T-helper 17 cell (primary cell): ENCODE results near the gene TENT5C. TPM values are rescaled to one million over a fixed set of nuclear protein-coding genes. Genes with fewer than 3 reads are reported as not detected.

ENCODE experiments used
- ATAC-seq: fragments of 150-1000 bp; cut with Tn5 transposase; 2 replicates; pipeline ENCODE4 v1.10.0; 2021; ENCODE audit warnings: mild to moderate bottlenecking, moderate library complexity
- DNase-seq, 3 donors: peaks; one replicate each; pipeline versions ENCODE4 v3.0.0 to v3.0.0-alpha.2; 2020 to 2021
- H3K9me3 ChIP-seq: one replicate; pipeline ENCODE4 v1.7.0; 2013; ENCODE audit warnings: low read length, mild to moderate bottlenecking; ENCODE audit not compliant: control insufficient read depth, poor library complexity, severe bottlenecking
- H3K27ac Mint-ChIP-seq: one replicate; pipeline ENCODE4 v1.8.0; 2022; ENCODE audit warnings: mild to moderate bottlenecking, moderate library complexity, mixed read lengths
- H3K27me3 Mint-ChIP-seq: one replicate; pipeline ENCODE4 v1.8.0; 2022; ENCODE audit warnings: mixed read lengths
- H3K36me3 Mint-ChIP-seq: one replicate; pipeline ENCODE4 v1.8.0; 2022; ENCODE audit warnings: low read depth, mixed read lengths
- H3K4me1 Mint-ChIP-seq: one replicate; pipeline ENCODE4 v1.8.0; 2022; ENCODE audit warnings: mild to moderate bottlenecking, mixed read lengths
- H3K4me3 Mint-ChIP-seq: one replicate; pipeline ENCODE4 v1.8.0; 2022; ENCODE audit warnings: mild to moderate bottlenecking, moderate library complexity, mixed read lengths
- total RNA-seq, 4 donors: library from RNA in 2 of 4; stranded (reverse) in 2 of 4; gene quantifications; one replicate each; pipeline ENCODE4 v1.2.3 and lab custom pipeline; 2022 to 2026

TENT5C gene
- total RNA-seq, 2 donors from 2014 or later, result 129 to 173 TPM

DNA sequence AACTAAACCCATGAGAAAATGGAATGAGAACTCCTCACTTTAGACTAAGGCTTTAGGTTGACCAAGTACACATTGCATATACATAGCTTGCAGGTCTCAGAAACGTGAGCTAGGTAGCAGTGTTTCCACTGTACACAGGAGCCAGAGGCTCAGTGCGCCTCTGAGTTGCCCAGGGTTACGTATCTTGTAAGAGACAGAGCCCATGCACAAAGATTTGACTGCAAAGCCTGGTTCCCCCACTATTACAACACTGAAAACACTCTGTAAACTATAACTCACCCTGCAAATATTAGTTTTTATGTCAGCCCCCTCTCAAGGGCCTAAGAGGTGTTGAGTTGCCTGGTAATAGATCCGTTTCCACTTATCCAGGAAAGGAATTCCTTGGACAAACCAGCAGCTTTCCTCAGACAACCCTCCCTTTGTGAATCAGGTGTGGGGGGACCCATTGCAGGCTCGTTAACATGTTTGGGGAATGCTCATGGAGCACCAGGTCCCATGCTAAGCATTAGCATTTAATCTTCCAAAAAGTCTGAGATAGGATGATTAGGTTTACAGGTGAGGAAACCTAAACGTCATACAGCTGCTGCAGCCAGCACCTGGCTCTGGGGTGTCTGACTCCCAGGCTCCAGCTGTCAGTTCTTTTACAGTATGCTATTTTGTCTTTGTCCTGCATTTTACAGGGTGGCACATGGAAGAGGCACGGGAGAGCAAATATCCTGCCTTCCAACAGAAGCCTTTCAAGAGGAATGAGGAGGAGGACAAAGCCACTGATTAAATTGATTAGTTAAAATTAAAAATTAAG is 25.7 kb downstream of the TENT5C start:
- DNase-seq (no peak), ATAC-seq (no peak)
- H3K27me3 Mint-ChIP-seq, result no peaks in the 10 kb centered on the region
- H3K9me3 ChIP-seq, result no peaks in the 10 kb centered on the region
- H3K4me3 Mint-ChIP-seq, result no peak overlapping the region
- no peak overlapping the region for H3K27ac Mint-ChIP-seq
- no peaks in the 10 kb centered on the region for H3K36me3 Mint-ChIP-seq
- peaks cover 44% of the 10 kb centered on the region for H3K4me1 Mint-ChIP-seq

DNA sequence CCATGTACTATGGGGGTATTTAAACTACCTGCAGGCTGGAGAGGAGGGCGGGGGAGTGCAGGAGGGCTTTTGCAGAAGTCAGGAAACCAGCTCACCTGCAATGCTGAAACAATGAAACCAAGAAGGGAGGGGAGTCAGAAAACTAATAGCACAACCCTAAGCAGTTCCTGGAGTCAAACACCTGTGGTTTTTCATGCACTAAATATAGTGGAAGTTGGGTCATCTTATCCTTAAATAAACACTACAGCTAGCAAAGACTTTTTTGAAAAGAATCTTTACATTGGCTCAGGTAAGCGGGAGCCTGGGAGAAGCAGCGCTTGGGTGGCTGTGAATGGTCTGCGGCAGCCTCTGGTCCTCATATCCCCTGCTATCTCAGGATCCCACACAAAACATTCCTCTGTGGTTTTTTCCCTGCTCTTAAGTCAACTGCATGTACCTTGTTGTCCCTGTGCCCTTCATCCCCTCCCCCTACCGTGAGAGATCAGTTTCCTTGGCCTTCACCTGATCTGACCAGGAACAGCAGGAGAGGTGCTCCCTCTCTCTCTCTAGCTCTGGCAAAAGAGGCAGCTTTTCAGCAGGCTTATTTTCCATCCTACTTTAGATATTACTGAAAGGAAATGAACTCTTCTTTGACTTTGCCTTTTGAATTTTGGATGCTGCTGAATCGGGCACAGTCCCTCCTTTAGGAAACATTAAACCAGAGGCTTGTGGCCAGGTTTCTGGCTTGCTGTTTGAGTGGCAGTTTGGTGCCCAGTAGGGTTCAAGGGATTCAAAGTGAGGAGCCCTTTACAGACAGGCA is 26.6 kb downstream of the TENT5C start:
- H3K9me3 ChIP-seq, result no peaks in the 10 kb centered on the region
- Mint-ChIP-seq H3K27ac (peak overlapping the region; percentile 8), H3K36me3 (no peaks in the 10 kb centered on the region), H3K4me1 (peaks cover 43% of the 10 kb centered on the region), H3K27me3 (no peaks in the 10 kb centered on the region), H3K4me3 (no peak overlapping the region)
- DNase-seq (no peak), ATAC-seq (no peak)

DNA sequence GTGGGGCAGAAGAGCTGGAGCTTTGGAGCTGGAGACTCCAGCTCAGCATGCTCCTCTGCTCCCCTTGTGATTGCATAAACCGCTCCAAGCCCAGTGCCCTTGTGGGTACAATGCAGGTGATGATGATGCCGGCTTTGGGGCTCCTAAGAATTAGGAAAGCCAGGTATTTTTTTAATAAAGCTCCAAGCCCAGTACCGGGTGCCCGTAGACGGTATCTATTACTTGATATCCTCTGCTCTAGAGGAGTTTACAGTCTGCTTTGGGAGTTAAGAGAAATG is 27.2 kb downstream of the TENT5C start:
- ATAC-seq (no peak), DNase-seq (no peak)
- no peaks in the 10 kb centered on the region for H3K36me3 Mint-ChIP-seq
- H3K27me3 Mint-ChIP-seq, result no peaks in the 10 kb centered on the region
- H3K27ac Mint-ChIP-seq, result peak overlapping the region; percentile 8
- H3K9me3 ChIP-seq, result no peaks in the 10 kb centered on the region
- no peak overlapping the region for H3K4me3 Mint-ChIP-seq
- peaks cover 40% of the 10 kb centered on the region for H3K4me1 Mint-ChIP-seq

DNA sequence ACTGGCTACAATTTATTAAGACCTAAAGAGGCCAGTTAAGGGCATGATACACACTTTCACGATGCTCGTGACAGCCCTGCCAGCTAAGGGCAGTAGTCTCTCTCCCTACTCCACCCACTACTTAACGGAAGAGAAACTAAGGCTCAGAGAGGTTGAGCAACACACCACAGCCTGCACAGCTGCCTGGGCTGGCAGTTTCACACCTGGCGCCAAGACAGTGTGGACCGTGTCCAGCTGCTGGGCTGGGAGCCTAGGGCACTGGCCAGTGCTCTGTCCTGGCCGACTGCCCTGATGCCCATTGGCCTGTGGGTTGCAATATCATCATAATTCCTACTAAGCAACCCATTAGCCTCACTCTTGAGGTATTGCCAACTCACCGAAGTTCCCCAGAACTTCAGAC is 27.6 kb downstream of the TENT5C start:
- ATAC-seq (no peak), DNase-seq (no peak)
- no peaks in the 10 kb centered on the region for H3K36me3 Mint-ChIP-seq
- H3K27ac Mint-ChIP-seq, result no peak overlapping the region
- no peak overlapping the region for H3K4me3 Mint-ChIP-seq
- H3K9me3 ChIP-seq, result no peaks in the 10 kb centered on the region
- H3K4me1 Mint-ChIP-seq, result peaks cover 41% of the 10 kb centered on the region
- H3K27me3 Mint-ChIP-seq, result peaks cover 2% of the 10 kb centered on the region

DNA sequence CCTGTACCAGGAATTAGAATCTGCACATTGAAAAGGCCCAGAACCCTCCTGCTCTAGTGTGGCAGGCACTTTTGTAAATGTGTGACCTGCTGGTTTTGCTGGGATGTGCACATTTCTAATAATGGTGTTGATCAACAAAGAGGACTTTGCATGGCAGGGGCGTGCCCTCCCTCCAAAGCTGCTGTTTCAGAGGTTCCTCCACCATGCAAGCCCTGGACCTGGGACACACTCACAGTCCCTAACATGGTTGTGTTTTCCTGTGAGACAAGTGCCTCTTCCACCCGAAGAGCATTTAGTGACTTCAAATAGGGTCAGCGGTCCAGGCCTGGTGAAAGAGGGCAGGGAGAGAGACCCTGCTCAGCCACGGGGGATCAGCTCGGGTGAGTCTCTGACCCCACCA is 28.1 kb downstream of the TENT5C start:
- H3K36me3 Mint-ChIP-seq, result no peaks in the 10 kb centered on the region
- H3K4me1 Mint-ChIP-seq, result peaks cover 42% of the 10 kb centered on the region
- H3K27ac Mint-ChIP-seq, result peak overlapping the region; percentile 21
- H3K9me3 ChIP-seq, result no peaks in the 10 kb centered on the region
- DNase-seq, result no peak
- peaks cover 6% of the 10 kb centered on the region for H3K27me3 Mint-ChIP-seq
- no peak overlapping the region for H3K4me3 Mint-ChIP-seq
- no peak for ATAC-seq

DNA sequence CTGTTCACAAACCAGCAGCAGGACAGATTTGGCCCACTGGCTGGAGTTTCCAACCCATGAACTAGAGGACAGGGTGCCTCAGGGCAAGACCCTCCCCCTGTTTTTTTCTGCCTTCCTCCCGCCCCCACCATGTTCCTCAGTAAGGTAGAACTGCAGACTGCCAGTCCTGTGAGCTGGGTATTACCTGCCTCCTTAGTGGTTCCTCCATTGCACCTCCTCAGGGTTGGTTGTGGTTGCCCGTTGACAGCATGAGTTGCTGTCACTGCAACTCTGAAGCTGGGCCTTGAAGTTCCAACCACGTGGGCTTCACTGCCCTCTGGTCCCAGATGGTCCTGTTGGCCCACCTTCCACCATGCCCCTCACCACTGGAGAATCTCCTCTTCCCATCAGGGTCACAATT is 28.8 kb downstream of the TENT5C start:
- ATAC-seq (no peak), DNase-seq (no peak)
- Mint-ChIP-seq H3K27ac (peak overlapping the region; percentile 21), H3K27me3 (peaks cover 6% of the 10 kb centered on the region), H3K4me1 (peaks cover 37% of the 10 kb centered on the region), H3K36me3 (no peaks in the 10 kb centered on the region), H3K4me3 (no peak overlapping the region)
- H3K9me3 ChIP-seq, result no peaks in the 10 kb centered on the region

DNA sequence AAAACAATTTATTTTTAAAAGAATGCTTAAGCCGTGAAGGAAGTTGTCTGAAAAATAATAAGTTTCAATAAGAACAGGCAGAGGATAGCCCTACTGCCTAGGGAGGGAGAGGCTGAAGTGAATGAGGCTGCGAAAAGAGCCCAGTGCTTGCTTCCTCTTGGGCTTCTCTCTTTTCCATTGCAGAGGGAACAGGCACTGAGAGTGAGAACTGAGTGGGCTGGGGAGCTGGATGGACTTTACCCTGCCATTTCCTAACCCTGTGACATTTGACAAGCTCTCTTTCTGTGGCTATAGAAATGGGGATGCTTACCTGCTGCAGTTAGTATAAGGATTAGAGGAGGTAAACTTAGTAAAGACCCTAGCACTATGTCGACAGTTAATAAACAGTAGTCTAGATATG is 30.0 kb downstream of the TENT5C start:
- Mint-ChIP-seq H3K36me3 (no peaks in the 10 kb centered on the region), H3K27me3 (peaks cover 6% of the 10 kb centered on the region), H3K27ac (peak overlapping the region; percentile 47), H3K4me1 (peaks cover 34% of the 10 kb centered on the region), H3K4me3 (no peak overlapping the region)
- DNase-seq (no peak), ATAC-seq (no peak)
- H3K9me3 ChIP-seq, result no peaks in the 10 kb centered on the region

DNA sequence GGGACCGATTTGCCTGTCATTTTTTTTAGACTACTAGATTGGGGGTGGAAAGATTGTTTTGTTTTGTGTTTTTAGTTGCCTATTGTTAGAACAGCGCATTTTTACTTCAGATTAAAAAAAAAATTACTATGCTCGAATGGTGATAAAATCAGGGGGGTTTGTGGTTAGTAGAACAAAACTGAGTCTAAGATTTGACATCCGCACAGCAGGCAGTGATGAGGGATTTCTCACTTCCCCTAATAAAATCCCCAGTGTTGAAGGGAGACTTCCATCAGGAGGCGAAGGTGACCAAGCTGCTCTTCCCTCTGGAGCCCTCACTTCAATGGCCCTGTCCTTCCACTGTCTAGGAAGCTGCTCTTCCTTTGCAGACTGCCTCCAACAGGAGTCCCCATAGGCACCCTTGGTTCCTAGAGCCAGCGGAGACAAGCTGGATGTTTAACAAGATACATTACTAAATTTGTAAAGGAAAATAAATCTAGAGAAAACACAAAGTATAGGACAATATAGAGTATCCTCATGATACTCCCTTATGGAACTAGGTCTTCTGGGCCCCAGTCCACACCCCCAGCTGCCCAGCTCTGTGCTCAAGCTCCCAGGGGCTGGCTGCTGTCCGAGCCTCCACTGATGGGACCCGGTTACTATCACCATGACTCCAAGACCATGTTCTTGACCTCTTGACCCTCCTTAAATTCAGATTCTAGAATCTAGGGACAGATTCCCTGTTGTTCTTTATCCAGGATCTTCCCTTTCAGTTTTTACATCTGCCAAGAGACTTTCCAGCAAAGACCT is 31.0 kb downstream of the TENT5C start:
- no peak for DNase-seq
- ATAC-seq, result no peak
- H3K27me3 Mint-ChIP-seq, result peaks cover 6% of the 10 kb centered on the region
- no peaks in the 10 kb centered on the region for H3K36me3 Mint-ChIP-seq
- peak overlapping the region; percentile 47 for H3K27ac Mint-ChIP-seq
- H3K9me3 ChIP-seq, result no peaks in the 10 kb centered on the region
- H3K4me1 Mint-ChIP-seq, result peaks cover 34% of the 10 kb centered on the region
- no peak overlapping the region for H3K4me3 Mint-ChIP-seq

DNA sequence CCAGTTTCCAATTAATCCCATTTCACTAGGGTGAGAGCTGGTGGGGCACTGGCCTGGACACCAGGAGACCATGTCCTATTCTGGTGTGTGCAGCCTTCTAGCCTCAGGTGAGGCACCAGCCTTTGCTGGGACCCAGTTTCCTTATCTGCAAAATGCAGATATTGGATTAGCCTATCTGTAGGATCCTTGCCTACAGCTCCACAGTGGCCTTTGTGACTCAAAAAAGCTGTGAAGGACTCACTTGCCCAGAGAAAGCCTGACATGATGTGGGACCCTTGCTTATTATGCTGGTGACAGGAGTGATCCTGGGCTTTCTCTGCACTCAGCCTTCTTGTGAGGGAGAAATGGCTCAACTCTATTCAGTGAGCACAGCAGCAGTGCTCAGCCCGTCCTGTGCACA is 32.3 kb downstream of the TENT5C start:
- H3K9me3 ChIP-seq, result no peaks in the 10 kb centered on the region
- no peak overlapping the region for H3K4me3 Mint-ChIP-seq
- H3K36me3 Mint-ChIP-seq, result no peaks in the 10 kb centered on the region
- DNase-seq (no peak), ATAC-seq (no peak)
- H3K27ac Mint-ChIP-seq, result peak overlapping the region; percentile 16
- H3K4me1 Mint-ChIP-seq, result peaks cover 24% of the 10 kb centered on the region
- H3K27me3 Mint-ChIP-seq, result peaks cover 6% of the 10 kb centered on the region

DNA sequence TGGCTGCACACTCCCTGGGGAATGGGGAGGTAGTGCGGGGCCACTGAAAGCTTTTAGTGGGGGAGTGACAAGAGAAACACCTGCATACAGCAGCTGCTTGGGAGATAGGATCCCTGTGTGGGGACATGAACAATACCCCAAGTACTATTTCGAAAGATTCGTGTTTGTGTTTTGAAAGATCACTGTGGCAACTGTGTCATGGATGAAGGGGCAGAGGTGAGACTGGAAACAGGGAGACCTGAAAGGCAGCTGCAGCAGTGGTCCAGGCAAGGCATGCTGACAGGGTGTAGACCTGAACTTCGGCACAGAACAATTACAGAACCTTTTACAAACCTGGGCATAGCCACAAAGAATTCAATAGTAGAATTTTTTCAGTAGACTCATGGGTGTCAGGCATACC is 32.9 kb downstream of the TENT5C start:
- no peaks in the 10 kb centered on the region for H3K9me3 ChIP-seq
- Mint-ChIP-seq H3K4me1 (peaks cover 22% of the 10 kb centered on the region), H3K4me3 (no peak overlapping the region), H3K36me3 (no peaks in the 10 kb centered on the region), H3K27me3 (peaks cover 6% of the 10 kb centered on the region), H3K27ac (no peak overlapping the region)
- ATAC-seq (no peak), DNase-seq (no peak)

DNA sequence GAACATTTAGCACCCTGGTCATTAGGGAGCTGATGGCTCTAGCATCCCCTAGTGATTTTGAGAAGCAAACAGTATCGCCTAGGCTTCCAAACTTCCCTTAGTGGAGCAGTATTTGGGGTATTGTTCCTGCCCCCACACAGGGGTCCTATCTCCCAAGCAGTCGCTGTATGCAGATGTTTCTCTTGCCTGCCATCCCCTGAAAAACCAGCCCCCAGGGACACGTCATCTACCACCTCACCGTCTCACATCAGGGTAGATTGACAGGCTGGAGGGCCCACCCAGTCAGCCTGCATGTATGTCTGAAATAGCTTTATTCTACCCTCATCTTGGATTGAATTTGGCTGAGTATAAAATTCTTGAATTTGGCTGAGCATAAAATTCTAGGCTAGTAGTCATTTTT is 33.9 kb downstream of the TENT5C start:
- Mint-ChIP-seq H3K4me3 (no peak overlapping the region), H3K27me3 (peaks cover 6% of the 10 kb centered on the region), H3K4me1 (peaks cover 19% of the 10 kb centered on the region), H3K36me3 (no peaks in the 10 kb centered on the region), H3K27ac (no peak overlapping the region)
- DNase-seq (no peak), ATAC-seq (no peak)
- H3K9me3 ChIP-seq, result no peaks in the 10 kb centered on the region

DNA sequence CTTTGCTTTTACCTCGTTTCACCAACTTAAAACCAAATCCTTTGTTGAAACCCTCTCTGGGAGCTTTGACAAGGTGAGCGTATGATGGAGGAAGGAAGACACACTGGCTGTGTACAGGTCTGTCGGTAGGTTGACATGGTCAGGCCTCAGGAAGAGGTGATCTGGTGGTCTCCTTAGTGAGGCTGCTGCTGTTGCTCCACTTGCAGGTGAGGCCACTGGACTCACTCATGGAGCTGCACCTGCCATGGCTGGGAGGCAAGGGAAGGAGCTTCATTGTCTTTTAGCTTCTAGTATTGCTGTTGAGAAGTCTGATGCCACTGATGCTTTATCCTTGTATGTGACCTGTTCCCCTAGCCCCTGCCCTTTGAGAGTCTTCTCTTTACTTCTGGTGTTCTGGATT is 35.7 kb downstream of the TENT5C start:
- Mint-ChIP-seq H3K36me3 (peaks cover under 1% of the 10 kb centered on the region), H3K27me3 (peaks cover 13% of the 10 kb centered on the region), H3K4me3 (no peak overlapping the region), H3K4me1 (peaks cover 10% of the 10 kb centered on the region), H3K27ac (no peak overlapping the region)
- ATAC-seq (no peak), DNase-seq (no peak)
- no peaks in the 10 kb centered on the region for H3K9me3 ChIP-seq

DNA sequence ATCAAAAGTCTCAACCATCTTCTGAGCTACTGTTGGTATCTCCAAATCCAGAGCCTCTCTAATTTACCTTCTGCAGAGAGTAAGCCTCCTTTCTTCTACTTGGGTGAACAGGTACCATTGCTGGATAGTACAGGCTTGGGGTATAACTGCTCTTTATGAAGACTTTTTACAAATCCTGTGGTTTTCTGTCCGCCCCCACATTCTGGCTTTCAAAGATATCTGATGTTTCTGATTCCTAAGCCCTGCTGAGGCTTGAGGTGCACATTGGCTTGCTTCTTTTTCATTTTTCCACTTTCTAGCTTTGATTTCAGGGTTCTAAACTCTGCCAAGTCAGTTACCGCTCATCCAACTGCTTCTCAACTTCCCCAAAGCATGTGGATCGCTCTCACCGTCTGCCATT is 37.1 kb downstream of the TENT5C start:
- Mint-ChIP-seq H3K4me3 (no peak overlapping the region), H3K4me1 (peaks cover 5% of the 10 kb centered on the region), H3K27ac (no peak overlapping the region), H3K36me3 (peaks cover 2% of the 10 kb centered on the region), H3K27me3 (peaks cover 13% of the 10 kb centered on the region)
- DNase-seq, result no peak
- ATAC-seq, result no peak
- H3K9me3 ChIP-seq, result no peaks in the 10 kb centered on the region
